Liver (tissue), 9 donors: ENCODE data around the gene USP48. TPM values are rescaled to one million over a fixed set of nuclear protein-coding genes. Genes with fewer than 3 reads are reported as not detected.

Experiments
- DNase-seq: peaks from one replicate; pipeline ENCODE4 v3.0.0-alpha.2; 2017; ENCODE audit warnings: low spot score
- H3K27ac ChIP-seq, 2 donors: one replicate each; pipeline ENCODE4 v1.7.0; 2013; ENCODE audit warnings: inconsistent platforms in 2 of 2, low read length in 2 of 2, control low read depth in 1 of 2, low read depth in 1 of 2, mild to moderate bottlenecking in 1 of 2
- H3K27me3 ChIP-seq, 4 donors: one replicate each; pipeline versions ENCODE4 v1.6.1 to v1.7.0; 2013; ENCODE audit warnings: low read length in 3 of 4, inconsistent platforms in 1 of 4, mild to moderate bottlenecking in 1 of 4, moderate library complexity in 1 of 4; ENCODE audit not compliant: control insufficient read depth in 4 of 4, insufficient read depth in 4 of 4
- H3K36me3 ChIP-seq, 4 donors: one replicate each; pipeline versions ENCODE4 v1.6.1 to v1.7.0; 2013; ENCODE audit warnings: low read length in 3 of 4, mild to moderate bottlenecking in 3 of 4, low read depth in 1 of 4, moderate library complexity in 1 of 4; ENCODE audit not compliant: control insufficient read depth in 4 of 4, insufficient read depth in 3 of 4
- H3K4me1 ChIP-seq, 4 donors: one replicate each; pipeline versions ENCODE4 v1.6.1 to v1.7.0; 2013; ENCODE audit warnings: low read length in 3 of 4, mild to moderate bottlenecking in 3 of 4, moderate library complexity in 1 of 4; ENCODE audit not compliant: control insufficient read depth in 4 of 4, insufficient read depth in 4 of 4
- H3K4me3 ChIP-seq, 3 donors: one replicate each; pipeline versions ENCODE4 v1.6.1 to v1.7.0; 2013; ENCODE audit warnings: low read length in 3 of 3, control low read depth in 1 of 3, low read depth in 1 of 3, mild to moderate bottlenecking in 1 of 3
- H3K9ac ChIP-seq, 2 donors: one replicate each; pipeline ENCODE4 v1.7.0; 2013; ENCODE audit warnings: low read length in 2 of 2, mild to moderate bottlenecking in 2 of 2, moderate library complexity in 2 of 2, control low read depth in 1 of 2, low read depth in 1 of 2
- H3K9me3 ChIP-seq, 4 donors: one replicate each; pipeline versions ENCODE4 v1.6.1 to v1.7.0; 2013; ENCODE audit warnings: low read length in 3 of 4; ENCODE audit not compliant: control insufficient read depth in 4 of 4
- ATF3 ChIP-seq: IDR thresholded peaks from 2 replicates; pipeline ENCODE4 v1.6.1; 2016; ENCODE audit warnings: antibody characterized with exemption
- CTCF ChIP-seq: fragments of 150-350 bp; IDR thresholded peaks from 2 replicates; pipeline ENCODE4 v1.5.1; 2017; ENCODE audit warnings: improper control_type of control experiment, low read depth, low read length; ENCODE audit not compliant: missing input control
- EGR1 ChIP-seq, 2 donors: IDR thresholded peaks; 2 replicates each; pipeline ENCODE4 v1.6.1; 2016 to 2018; ENCODE audit warnings: antibody characterized with exemption in 2 of 2, low read depth in 2 of 2
- FOXA1 ChIP-seq: IDR thresholded peaks from 2 replicates; pipeline ENCODE4 v1.6.1; 2016; ENCODE audit warnings: antibody characterized with exemption
- FOXA2 ChIP-seq: IDR thresholded peaks from 2 replicates; pipeline ENCODE4 v1.6.1; 2016; ENCODE audit warnings: antibody characterized with exemption
- GABPA ChIP-seq, 2 donors: IDR thresholded peaks in 1 of 2; conservative IDR thresholded peaks in 1 of 2; 2 replicates each; pipeline ENCODE4 v1.6.1; 2016; ENCODE audit warnings: antibody characterized with exemption in 2 of 2, mild to moderate bottlenecking in 1 of 2, moderate library complexity in 1 of 2
- HNF4A ChIP-seq, 2 donors: conservative IDR thresholded peaks; 2 replicates each; pipeline ENCODE4 v1.6.1; 2016; ENCODE audit warnings: antibody characterized with exemption in 2 of 2, mild to moderate bottlenecking in 2 of 2
- HNF4G ChIP-seq: IDR thresholded peaks from 2 replicates; pipeline ENCODE4 v1.6.1; 2016; ENCODE audit warnings: antibody characterized with exemption
- JUND ChIP-seq, 2 donors: IDR thresholded peaks; 2 replicates each; pipeline ENCODE4 v1.6.1; 2016; ENCODE audit warnings: antibody characterized with exemption in 2 of 2
- NR2F2 ChIP-seq: IDR thresholded peaks from 2 replicates; pipeline ENCODE4 v1.6.1; 2016; ENCODE audit warnings: antibody characterized with exemption
- RAD21 ChIP-seq, 2 donors: IDR thresholded peaks; 2 replicates each; pipeline ENCODE4 v1.6.1; 2016; ENCODE audit warnings: antibody characterized with exemption in 2 of 2, mild to moderate bottlenecking in 2 of 2
- REST ChIP-seq: IDR thresholded peaks from 2 replicates; pipeline ENCODE4 v1.6.1; 2016; ENCODE audit warnings: antibody characterized with exemption, mild to moderate bottlenecking
- RXRA ChIP-seq, 2 donors: IDR thresholded peaks; 2 replicates each; pipeline ENCODE4 v1.6.1; 2017 to 2018; ENCODE audit warnings: antibody characterized with exemption in 2 of 2, mild to moderate bottlenecking in 1 of 2
- SP1 ChIP-seq: IDR thresholded peaks from 2 replicates; pipeline ENCODE4 v1.6.1; 2018; ENCODE audit warnings: antibody characterized with exemption, mild to moderate bottlenecking
- YY1 ChIP-seq: IDR thresholded peaks from 2 replicates; pipeline ENCODE4 v1.6.1; 2016; ENCODE audit warnings: antibody characterized with exemption, mild to moderate bottlenecking
- ZBTB33 ChIP-seq: IDR thresholded peaks from 2 replicates; pipeline ENCODE4 v1.6.1; 2016; ENCODE audit warnings: antibody characterized with exemption
- WGBS: extraction: QIAGEN DNeasy Blood & Tissue Kit; methylation state at CpG from one replicate; pipeline ENCODE4 v1.1.7; 2013; 5-methylcytosine and 5-hydroxymethylcytosine counted together
- polyA plus RNA-seq, 2 donors: library from polyadenylated mRNA; stranded (reverse) in 1 of 2; unstranded in 1 of 2; fragments of 200-250 nt in 1 of 2; fragments of >200 nt in 1 of 2; fragmentation: Nextera tagmentation in 1 of 2; extraction: Ambion mirVana in 1 of 2; gene quantifications; one replicate each; pipeline versions ENCODE4 v1.2.1 to v1.2.3, GENCODE V29; 2013 to 2015
- total RNA-seq, 2 donors: library from RNA; depleted of rRNA; stranded (reverse); fragments of >200 nt; gene quantifications; one replicate each; pipeline ENCODE4 v1.2.3, GENCODE V29; 2014
- TF ChIP-seq, protein P1 (sequence below): IDR thresholded peaks from 2 replicates; pipeline ENCODE4 v1.6.1; 2016; ENCODE audit warnings: antibody characterized with exemption
- donor health status: healthy.
- donor health status: healthy.
- donor health status: healthy.
- donor health status: healthy.
- donor health status: healthy.

Gene USP48
- total and polyA plus RNA-seq, 4 donors = 7.8 to 34.9 (median 23.1) TPM

- TF ChIP-seq, protein P1, sequence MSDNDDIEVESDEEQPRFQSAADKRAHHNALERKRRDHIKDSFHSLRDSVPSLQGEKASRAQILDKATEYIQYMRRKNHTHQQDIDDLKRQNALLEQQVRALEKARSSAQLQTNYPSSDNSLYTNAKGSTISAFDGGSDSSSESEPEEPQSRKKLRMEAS = no peak
- no peak for TF ChIP-seq ZBTB33
These were observed 123.6 kb downstream of the USP48 start (continued) for GRCh38 chr1:21659099-21659923.

DNA sequence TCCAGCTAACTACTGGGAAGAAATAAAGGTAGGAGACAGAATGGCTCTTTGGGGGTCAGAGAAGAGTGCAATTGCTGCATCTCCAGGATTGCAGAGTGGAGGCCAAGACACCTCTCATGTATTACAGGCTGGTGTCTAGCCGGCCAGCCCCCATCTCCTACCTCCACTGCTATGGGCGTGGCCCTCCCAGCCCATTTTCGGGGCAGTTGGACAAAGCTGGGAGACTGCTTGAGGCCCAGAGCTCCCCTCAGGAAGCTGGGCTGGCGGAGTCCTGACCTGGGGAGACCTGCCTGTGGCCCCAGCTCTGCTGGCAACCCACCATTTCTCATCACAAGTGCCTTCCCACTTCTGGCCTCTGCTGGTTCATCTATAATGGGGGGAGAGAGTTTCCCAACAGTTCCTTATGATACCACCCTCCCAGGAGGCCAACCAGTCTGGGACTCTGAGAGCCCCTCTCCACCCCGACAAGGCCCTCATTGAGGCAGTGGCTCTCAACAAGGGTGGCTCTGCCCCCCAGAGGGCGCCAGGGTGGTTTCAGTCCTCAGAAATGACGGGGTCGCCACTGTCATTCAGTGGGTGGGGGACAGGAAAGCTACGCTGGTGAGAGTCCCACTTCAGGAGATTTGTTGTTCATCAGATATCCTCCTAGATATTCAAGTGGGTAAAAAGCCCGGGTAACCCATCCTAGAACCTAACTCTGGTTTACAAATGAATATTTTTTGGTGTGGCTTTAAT lies 125.3 kb downstream of the USP48 start:
- TF ChIP-seq RAD21 (IDR thresholded peaks at IDR 0.05) = no peak
- no peak for TF ChIP-seq CTCF
- TF ChIP-seq HNF4A (conservative IDR thresholded peaks at IDR 0.05) = no peak
- TF ChIP-seq, protein P1 = no peak
- TF ChIP-seq YY1 = no peak
- TF ChIP-seq GABPA (IDR thresholded peaks at IDR 0.05 in 1 of 2, conservative IDR thresholded peaks at IDR 0.05 in 1 of 2) = no peak
- no peak for TF ChIP-seq NR2F2
- no peak for TF ChIP-seq REST
- TF ChIP-seq HNF4G = no peak
- TF ChIP-seq ZBTB33 = no peak
- no peak for TF ChIP-seq FOXA1
- TF ChIP-seq FOXA2 = no peak
- no peak for TF ChIP-seq RXRA (IDR thresholded peaks at IDR 0.05)
- TF ChIP-seq ATF3 = no peak
- TF ChIP-seq EGR1 (IDR thresholded peaks at IDR 0.05; ENCODE audit: low read depth in 2 of 2) = no peak
- TF ChIP-seq JUND (IDR thresholded peaks at IDR 0.05) = no peak
- TF ChIP-seq SP1 = no peak
- DNase-seq = no peak
- WGBS = 80% methylated on average over 10 of the region's 10 CpGs

More for the DNA sequence above, 125.3 kb downstream of the USP48 start:
- Histone ChIP-seq H3K4me1 (peaks cover 0 to 3% (median under 1%) of the 10 kb centered on the region in 4 donors), H3K4me3 (no peak overlapping the region), H3K9ac (no peak overlapping the region), H3K27ac (no peak overlapping the region), H3K36me3 (no peaks in the 10 kb centered on the region), H3K27me3 (no peaks in the 10 kb centered on the region), H3K9me3 (no peaks in the 10 kb centered on the region)
